AG08396 (cell line): ENCODE measurements around the gene ANO7.

ENCODE experiments used
- DNase-seq: peaks from one replicate; pipeline ENCODE4 v3.0.0; 2012; ENCODE audit warnings: low spot score, mixed read lengths

ANO7 gene

DNA sequence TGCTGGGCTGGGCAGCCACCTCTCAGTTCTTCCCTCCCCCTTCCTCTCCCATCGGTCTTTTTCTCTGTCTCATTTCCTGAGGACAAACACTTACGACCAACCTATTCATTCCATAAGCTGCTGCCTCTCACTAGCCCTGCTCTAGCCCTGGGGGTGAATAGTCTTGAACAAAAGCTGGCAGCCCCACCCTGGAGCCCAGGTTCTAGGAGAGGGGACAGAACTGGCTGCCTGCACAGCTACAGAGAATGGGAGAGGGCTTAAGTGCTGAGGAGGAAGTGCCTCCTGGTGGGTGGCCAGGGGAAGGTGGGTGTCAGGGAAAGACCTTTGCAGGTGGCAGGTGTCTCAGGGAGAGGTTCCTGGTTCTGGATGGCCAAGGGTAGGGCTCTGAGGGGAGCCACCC lies 22.8 kb downstream of the ANO7 start:
- DNase-seq: no peak

DNA sequence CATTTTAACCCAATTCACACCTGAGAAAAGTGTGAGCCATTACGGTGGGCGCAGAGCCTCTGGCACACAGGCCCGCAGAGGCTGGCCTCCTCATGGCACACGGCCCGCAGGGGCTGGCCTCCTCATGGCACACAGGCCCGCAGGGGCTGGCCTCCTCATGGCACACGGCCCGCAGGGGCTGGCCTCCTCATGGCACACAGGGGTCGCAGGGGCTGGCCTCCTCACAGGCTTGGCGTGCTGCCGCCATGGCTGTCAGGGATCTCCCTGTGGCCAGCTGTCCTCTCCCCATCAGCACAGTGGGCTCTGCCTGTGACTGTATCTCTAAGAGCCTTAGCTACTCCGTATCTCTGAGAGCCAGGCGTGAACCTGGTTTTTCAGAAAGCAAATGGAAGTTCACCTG lies 24.6 kb downstream of the ANO7 start:
- no peak for DNase-seq

DNA sequence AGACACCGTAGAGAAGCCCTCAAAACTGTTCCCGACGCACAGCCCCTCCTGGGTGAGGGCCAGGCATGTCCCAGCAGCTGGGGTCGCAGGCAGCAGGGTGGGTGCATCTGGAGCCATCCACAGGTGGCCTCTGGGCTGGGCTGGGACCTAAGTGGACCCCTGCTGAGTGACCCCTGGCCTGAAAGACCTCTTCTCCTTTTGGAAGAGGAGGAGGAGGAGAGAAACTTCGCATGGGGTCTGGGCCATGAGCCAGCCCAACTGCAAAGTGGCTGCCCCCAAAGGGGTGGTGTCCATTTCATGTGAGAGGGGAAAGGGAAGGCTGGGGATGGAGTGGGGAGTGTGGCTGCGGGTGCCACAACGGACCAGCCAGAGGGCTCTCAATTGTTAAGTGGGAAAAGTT lies 25.1 kb downstream of the ANO7 start:
- no peak for DNase-seq

DNA sequence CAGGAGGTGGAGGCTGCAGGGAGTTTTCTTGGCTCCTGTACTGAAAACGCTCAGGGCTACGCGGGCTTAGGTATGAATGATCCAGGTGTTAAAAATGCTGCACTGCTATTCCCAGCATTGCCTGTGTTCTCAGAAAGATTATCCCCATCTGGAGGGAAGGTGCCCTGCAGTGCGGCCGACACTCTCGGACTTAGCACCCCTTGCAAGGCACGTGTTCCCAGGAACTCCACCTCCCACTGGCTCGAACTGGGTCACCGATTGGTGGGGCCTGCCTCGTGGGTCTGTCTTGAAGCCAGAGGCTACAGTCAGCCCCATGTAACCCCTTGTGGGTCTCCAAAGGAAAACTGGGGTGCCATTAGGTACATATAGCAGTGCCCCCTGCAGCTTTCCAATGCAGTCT lies 25.7 kb downstream of the ANO7 start:
- DNase-seq: no peak

DNA sequence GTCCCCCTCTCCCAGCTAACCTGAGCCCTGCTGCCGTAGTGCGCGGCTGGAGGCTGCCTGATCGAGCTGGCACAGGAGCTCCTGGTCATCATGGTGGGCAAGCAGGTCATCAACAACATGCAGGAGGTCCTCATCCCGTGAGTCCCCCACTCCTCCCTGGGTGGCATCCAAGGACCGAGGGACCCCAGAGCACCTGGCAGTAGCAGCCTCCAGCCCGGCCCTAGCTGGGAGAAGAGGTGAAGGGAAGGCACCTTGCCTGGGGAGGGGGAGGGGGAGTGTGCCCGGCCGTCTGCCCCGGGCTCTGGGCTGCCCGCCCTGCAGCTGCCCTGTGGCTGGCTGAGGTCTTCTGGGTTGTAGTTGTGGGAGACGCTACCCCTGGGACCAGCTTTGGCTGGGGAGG lies 26.3 kb downstream of the ANO7 start:
- DNase-seq: no peak

DNA sequence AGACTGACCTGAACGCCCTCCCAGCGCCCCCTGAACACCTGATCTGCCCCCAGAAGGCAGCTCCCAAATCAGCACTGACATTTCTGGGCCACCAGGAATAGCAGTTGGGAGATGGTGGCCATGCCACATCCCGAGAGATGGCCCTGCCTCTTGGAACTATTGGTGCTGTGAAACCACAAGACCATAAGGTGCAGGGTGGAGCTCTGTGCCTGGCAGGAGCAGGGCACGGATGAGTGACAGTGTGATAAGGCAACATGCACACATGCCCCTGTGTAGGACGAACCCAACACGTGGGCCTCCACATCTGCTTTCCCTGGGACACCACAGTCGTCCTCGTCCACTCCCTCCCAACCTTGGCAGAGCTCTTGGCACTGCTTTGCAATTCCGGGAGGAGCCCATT lies 26.9 kb downstream of the ANO7 start:
- DNase-seq: no peak

DNA sequence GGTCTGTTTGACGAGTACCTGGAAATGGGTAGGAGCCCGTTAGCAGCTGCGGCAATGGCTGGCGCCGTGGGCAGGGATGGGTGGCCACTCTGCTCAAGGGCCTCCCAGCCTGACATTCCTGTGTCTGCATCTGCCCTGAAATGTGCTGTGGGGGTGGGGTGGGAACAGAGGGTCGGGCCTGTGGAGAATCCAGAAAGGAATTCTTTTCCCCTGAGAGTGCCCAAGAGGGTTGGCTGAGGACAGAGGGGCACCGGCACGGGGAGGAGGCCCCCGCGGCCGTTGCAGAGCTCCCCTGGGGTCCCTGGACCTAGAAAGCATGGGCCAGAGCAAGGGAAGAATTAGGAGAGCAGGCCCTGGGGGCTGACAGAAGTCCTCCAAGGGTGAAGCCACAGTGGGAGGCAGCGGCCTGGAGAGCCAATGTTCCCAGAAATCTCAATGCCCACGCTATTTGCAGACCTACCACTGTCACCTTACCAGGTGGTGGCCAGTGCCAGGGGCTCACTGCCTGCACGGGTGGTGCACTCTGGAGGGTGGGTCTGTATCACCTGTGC lies 27.8 kb downstream of the ANO7 start:
- no peak for DNase-seq

DNA sequence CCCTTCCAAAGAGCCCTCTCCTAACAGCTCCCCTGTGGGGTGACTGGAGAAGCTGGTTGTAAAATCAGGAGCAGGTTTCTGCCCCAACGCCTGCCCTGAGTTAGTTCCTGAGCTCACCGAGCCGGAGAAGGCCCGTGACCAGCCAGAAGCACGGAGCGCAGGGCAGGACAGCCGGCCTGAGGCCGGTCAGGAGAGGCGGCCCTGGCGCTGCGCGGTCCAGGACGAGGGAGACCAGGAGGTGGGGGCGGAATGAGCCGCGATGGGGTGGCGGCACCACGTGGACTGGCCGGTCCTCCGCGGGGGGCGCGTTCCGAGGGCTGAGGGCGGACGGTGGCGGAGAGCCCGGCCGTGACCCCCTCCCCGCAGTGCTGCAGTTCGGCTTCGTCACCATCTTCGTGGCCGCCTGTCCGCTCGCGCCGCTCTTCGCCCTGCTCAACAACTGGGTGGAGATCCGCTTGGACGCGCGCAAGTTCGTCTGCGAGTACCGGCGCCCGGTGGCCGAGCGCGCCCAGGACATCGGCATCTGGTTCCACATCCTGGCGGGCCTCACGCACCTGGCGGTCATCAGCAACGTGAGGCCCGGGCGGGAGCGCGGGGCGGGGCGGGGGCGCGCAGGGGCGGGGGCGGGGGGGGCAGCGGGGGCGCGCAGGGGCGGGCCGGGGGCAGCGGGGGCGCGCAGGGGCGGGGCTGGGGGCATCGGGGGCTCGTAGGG lies 29.0 kb downstream of the ANO7 start:
- peak; percentile 88 for DNase-seq

DNA sequence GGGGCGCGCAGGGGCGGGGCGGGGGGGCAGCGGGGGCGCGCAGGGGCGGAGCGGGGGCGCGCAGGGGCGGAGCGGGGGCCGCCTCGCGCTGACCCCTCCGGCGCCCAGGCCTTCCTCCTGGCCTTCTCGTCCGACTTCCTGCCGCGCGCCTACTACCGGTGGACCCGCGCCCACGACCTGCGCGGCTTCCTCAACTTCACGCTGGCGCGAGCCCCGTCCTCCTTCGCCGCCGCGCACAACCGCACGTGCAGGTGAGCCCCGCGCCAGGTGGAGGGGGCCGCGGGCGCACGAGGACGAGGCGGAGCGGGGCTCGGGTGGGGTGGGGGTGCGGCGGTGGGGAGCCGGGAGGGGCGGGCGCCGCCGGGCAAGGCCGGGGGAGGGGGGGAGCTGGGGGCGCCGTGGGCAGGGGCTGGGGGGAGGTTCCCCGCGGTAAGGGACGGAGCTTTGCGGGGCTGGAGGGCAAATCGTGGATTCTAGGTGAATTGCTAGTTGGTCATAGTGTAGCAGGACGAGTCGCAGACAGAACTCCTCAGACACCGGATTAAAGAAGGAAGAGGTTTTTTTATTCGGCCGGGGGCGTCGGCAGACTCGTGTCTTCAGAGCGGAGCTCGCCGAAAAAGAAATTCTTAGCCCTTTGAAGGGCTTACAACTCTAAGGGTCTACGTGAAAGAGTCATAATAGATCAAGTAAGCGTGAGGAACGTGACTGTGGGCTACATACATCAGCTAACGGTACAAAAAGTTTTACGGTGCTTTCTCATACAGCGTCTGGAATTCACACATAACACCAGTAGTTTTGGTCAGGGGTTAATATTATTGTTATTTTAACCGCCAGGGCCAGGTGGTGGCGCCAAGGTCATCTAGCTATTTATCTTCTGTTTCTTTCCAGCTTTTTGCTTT lies 29.9 kb downstream of the ANO7 start:
- DNase-seq: peak; percentile 63

DNA sequence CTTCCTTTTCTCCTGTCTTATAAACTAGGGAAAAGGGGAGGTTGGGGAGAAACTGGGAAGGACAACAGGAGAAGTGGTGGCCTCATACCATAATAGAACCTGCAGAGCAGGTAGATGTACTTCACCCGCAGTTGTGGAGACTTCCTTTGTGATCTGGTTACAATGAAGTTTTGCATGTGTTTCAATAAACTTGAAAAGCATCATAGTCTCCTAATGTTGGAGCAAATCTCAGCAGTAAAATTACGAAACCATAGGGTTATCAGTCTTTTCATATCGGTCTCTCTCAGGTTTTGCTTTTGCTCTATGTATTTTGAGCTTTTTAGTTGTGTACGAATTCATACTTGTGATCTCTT lies 30.5 kb downstream of the ANO7 start:
- DNase-seq: no peak

DNA sequence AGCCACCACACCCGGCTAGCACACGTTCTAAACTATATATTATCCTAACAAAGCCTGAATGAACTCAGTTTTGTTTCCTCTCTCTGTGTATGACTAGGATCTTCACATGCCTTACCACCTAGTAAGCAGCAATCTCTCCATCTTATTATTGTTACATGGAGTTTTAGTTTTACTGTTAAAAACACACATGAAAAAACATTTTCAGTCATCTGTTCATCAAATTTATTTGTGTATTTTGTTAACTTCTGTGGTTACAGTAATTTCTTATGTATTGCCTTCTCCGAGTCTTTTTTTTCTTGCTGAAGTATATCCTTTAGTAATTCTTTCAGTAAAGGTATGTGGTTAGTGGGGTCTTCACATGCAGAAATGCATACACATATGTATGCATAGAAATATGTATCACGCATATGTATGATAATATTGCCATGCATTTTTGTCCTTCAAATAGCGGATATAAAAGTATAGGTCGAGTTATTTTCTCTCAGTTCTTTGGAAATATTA lies 31.4 kb downstream of the ANO7 start:
- DNase-seq: no peak

DNA sequence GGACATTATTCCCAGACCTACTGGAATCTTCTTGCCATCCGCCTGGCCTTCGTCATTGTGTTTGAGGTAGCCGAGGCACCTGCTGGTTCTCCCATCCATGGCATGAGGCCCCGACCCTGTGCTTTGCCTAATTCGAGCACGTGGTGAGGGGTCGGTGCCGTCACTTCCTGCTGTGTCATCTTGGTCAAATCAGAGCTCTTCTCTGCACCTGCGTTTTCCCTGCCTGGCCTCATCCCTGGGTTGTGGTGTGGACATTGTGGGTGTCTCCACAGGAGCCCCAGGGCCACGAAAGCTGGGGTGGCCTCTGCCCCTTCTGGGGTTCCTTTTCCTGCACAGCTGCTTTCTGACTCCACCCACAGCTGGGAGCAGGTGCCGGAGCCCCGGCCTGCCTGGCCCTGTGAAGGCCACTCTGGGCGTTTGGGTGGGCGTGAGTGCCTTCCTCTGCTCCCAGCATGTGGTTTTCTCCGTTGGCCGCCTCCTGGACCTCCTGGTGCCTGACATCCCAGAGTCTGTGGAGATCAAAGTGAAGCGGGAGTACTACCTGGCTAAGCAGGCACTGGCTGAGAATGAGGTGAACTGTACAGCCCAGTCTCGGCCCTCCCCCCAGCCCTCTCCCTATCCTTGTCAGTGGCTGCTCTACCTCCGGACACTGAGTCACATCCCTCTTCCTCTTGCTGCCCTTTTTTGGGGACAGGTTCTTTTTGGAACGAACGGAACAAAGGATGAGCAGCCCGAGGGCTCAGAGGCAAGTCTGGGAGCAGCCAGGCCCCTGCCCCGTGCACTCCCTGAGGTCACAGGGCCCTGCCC lies 34.9 kb downstream of the ANO7 start:
- no peak for DNase-seq

DNA sequence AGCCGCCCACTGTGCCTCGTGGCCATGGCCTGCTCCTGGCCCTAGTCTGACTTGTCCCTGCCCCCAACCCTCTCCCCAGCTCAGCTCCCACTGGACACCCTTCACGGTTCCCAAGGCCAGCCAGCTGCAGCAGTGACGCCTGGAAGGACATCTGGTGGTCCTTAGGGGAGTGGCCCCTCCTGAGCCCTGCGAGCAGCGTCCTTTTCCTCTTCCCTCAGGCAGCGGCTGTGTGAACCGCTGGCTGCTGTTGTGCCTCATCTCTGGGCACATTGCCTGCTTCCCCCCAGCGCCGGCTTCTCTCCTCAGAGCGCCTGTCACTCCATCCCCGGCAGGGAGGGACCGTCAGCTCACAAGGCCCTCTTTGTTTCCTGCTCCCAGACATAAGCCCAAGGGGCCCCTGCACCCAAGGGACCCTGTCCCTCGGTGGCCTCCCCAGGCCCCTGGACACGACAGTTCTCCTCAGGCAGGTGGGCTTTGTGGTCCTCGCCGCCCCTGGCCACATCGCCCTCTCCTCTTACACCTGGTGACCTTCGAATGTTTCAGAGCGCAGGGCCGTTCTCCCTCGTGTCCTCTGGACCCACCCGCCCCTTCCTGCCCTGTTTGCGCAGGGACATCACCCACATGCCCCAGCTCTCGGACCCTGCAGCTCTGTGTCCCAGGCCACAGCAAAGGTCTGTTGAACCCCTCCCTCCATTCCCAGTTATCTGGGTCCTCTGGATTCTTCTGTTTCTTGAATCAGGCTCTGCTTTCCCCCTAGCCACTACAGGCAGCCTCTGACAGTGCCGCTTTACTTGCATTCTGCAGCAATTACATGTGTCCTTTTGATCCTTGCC lies 35.8 kb downstream of the ANO7 start:
- peak; percentile 74 for DNase-seq

DNA sequence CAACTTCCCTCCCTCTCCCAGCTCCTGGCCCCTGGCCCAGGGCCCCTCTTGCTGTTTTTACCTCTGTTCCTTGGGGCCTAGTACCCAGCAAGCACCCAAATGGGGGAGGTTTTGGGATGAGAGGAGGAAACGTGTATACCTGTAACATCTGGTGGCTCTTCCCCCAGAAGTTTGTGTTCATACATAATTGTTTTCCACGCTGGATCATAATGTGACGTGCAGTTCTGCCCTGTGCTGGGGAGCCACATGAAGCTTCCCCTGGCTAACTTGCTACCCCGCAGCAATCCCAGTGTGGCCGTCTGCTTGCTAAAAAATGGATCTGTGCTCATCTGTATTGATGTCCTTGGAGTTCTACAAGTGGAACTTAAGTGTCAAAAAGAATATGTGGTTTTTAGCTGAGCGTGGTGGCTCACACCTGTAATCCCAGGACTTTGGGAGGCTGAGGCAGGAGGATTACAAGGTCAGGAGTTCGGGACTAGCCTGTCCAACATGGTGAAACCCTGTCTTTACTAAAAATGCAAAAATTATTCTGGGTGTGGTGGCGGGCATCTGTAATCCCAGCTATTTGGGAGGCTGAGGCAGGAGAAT lies 36.5 kb downstream of the ANO7 start:
- no peak for DNase-seq

DNA sequence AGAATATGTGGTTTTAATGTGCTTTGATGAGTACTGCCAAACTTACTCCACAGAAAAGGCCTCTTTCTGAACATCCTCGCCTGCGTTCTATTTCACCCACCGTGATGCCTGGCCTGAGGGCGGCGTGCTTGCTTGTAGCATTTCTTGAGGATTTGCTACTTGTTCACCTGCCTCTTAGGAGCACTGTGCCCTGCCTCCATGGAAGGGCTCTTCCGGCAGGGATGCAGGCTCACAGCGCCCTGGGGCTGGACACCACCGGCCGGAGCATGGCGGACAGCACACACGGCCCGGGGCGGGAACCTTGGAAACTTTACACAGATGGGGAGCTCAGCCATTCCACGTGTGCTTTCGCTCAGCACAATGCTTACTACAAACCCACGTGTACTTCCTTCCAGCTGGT lies 37.1 kb downstream of the ANO7 start:
- DNase-seq: no peak

DNA sequence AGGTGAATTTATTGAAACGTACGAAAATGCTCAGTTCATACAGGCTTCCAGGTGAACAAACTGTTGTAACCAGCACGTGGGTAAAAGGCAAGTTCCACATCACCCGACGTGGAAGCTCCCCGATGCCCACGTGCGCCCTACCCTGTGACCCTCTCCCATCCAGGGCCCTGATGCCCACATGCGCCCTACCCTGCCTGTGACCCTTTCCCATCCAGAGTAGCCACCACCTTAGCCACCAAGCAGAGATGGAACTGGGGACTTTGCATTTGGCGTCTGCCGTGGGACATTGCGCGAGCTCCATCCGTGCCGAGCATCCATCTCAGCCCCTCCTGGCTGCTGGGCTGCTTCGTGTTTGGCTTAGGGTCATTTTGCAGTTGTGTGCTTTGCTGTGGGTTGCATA lies 37.5 kb downstream of the ANO7 start:
- no peak for DNase-seq

DNA sequence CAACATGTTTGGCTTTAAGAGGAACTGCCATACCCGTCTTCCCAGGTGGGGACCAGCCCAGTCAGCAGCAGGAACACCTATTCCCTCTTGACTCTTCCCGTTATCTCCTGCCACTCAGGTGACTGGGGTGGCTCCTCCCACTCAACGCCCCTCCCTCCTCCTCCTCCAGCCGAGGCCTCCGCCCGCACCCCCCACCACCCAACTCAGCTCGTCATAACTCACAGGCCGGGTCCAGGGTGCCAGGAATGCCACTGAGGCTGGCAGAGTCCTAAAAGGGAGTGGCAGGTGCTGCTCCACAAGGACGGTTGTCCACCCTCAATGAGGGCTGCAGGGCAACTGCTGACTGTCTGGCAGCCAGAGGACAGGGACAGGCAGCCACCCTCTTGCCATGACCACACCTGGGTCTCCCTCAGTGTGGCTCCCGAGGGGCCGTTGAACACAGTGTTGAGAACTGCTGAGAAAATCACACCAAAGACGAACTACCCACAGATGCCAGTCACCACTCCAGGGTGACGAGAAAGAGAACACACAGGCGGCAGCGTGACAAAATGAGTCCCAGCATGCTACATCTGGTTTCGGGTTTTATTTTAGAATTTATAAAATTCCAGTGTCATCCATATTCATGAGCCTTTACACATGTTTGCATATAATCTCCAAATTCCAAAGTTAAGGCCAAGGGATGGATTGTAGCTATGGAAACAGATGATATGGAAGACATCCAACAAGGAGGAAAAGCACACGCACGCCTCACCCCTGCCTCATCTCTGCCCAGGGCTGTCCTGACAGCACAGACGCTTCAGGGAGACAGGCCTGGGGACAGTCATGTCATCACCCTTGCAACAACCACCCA lies 38.5 kb downstream of the ANO7 start:
- DNase-seq: no peak

DNA sequence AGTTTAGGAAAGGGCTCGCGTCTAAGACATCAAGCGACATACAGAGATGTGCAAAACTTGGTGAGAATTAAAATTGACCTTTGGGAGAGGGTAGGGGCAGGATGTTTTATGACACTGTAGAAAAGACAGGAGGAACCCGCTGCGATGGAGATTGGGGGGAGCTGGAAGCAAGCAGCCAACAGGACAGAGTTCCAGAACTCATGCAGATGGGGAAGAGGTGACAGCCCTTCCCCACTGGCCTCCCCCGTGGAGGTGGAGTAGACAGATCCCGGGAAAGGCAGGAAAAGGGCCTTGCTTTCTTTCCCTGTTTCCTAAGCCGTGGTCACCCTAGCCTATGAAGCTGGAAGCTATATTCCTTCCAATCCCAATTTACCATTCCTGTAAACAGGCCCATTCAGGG lies 39.1 kb downstream of the ANO7 start:
- DNase-seq: no peak

DNA sequence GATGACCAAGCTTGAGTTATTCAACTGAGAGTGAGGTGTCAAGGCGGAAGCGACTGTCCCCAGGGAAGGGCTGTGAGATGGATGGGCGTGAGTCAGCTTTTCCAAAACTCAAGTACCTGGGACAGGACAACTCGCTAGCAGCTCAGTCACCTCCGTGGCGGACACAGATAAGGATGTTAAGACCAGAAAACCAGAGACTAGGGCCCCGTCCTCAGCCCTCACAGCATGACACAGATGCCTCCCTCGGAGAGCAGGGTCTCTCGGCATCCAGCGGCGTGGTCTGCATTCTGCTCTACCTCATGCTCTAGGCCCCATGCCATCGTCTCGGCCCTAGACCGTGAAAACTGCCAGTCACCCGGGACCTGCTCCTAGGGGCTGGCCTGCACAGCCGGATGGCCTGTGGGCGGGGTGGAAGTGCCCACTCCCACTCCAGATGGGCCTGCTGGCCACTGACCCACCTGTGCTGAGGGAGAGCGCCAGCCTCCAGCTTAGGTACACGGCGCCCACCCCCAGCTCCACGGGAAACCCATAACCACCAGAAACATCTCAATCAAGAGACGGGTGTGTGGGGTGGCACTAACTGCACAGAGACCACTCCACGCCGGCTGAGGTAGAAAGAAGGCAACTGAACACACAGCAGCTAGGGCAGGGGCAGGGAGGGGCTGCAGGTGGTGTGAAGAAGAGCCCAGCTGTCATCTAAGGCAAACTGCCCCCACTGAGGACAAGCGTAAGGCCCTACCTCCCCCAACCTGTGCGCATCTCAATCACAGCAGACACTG lies 39.8 kb downstream of the ANO7 start:
- DNase-seq: no peak
